GM19452 (cell line): Measurements from ENCODE around the gene ASIC3.
"Not testable (repeated sequence)": the region's sequence is repeated elsewhere in the genome, so short reads cannot be mapped to it uniquely, and the experiment has no call there.

Experiments
- ATAC-seq: cut with Tn5 transposase; IDR thresholded peaks from one replicate; pipeline ENCODE4 v1.9.1; 2021; ENCODE audit not compliant: unreplicated experiment

Gene ASIC3

DNA sequence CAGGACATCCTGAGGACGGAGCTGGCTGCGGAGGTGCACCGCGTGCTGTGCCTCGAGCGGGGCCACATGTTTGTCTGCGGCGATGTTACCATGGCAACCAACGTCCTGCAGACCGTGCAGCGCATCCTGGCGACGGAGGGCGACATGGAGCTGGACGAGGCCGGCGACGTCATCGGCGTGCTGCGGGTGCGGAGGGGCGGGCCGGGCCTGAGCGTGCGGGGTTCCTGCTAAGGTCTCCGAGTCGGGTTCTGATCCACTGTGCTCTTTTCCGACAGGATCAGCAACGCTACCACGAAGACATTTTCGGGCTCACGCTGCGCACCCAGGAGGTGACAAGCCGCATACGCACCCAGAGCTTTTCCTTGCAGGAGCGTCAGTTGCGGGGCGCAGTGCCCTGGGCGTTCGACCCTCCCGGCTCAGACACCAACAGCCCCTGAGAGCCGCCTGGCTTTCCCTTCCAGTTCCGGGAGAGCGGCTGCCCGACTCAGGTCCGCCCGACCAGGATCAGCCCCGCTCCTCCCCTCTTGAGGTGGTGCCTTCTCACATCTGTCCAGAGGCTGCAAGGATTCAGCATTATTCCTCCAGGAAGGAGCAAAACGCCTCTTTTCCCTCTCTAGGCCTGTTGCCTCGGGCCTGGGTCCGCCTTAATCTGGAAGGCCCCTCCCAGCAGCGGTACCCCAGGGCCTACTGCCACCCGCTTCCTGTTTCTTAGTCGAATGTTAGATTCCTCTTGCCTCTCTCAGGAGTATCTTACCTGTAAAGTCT, 34.4 kb upstream of the ASIC3 start:
- ATAC-seq: no peak

DNA sequence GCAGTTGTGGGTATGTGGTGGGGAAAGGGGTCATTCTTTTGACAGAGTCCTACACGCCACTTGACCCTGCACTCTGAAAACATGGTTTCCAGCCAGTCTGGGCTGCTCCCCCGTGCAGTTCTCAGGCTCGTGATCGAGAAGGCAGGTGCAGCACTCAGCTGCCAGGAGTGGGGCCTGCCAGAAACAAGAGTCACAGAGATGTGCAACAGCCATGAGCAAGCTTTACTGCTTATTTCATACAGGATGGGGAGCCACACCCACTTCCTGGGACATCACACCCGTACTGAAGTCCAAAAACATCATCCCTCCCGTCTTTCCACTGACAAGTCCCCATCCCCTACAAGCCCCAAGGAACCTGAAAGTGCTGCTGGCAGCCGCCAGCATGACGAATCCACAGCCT, 33.4 kb upstream of the ASIC3 start:
- no peak for ATAC-seq

DNA sequence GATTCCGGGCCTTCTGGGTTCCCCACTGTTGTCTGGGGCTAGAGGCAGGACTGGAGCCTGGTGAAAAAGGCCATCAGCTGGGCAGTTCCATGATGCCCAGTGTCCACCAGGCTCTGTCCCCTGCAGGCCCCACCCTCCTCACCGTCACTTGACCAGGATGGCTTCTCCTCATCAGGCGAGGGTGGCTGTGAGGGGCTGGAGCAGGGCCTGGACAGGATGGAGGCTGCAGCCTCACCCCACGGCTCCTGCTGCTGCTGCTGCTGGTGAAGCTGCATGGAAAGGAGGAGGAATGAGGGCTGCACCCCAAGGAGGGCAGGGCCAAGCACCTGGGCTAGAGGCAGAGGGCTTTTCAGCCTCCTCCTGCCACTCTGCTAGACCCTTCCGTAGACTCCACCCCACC, 32.4 kb upstream of the ASIC3 start:
- no peak for ATAC-seq

DNA sequence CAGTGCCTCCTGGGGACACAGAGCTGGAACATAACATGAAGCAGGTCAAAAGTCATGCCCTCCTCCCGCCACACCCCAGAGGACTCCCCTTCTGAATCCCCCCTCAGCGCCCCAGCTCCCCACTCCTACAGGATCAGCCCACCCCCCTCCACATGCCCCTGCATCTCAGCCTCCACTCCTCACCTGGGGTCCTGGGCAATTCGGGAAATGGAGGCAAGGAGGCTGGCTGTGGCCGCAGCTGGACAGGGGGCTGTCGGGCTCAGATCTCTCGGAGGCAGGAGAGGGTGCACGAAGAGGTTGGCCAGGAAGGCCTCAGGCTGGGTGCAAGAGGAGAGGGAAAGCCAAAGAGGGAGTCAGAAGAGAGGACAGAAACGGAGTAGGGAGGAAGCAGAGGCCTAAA, 31.8 kb upstream of the ASIC3 start:
- ATAC-seq: no peak

DNA sequence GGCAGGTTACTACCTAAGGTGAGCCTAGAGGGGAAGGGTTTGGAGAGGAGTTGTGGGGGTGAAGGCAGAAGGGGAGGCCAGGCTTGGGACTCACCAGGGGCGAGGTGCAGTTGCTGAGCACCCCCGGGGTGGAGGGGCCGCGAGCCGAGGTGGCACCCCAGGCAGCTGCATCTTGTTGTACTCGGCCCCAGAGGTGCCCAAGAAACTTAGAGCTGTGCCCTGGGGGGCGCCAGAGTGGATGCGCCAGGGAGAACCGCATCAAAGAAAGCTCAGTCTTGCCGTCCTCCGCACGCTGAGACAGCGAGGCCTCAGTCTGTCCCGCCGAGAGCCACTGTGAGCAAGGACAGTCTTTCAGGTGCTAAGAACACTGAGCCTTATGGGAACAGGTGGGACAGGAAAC, 31.4 kb upstream of the ASIC3 start:
- ATAC-seq: no peak

DNA sequence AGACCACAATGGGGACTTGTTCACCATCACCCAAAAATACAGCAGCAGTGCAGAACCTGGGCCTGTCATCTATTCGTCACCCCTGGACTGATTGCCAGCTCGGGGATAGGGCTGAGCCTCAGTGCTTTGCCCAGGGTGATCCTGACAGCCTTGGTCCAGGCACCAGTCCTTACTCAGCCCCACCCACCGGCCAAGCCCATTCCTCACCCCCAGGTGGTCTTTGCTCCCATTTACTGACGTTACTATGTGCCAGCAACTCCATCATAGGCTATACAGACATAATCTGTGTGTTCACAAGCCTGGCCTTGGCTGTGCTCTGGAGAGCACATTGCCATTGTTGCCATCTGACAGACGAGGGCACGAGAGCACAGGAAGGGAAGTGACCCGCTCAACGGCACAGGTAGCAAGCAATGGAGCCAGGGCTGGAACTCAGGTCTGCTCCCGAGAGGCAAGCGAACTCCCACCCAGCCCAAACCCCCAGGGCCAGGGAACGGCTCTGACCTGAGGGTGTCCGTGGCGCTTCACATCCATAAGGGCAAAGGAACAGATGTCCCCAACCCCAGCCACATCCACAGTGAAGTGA, 30.9 kb upstream of the ASIC3 start:
- ATAC-seq: no peak

DNA sequence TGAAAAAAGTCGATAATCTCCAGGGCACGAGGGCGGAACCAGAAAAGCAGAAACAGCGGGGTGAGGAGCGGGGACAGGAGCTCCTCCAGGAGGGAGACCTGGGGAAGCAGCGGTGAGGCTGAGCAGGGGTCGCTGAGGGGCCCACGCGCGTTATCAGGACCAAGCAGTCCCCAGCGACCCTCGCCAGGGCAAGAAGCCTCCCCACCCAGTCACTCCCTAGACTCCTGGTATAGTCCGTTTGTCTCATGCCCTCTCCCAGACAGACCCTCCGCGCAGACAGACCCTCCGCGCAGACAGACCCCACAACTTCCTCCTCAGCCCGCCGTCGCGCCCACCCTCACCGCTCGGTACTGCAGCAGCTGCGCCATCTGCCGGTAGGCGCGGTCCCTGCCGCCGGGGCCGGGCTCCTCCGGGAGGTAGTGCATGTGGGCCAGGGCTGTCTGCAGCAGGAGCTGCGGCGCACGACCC, 30.3 kb upstream of the ASIC3 start:
- ATAC-seq: no peak

DNA sequence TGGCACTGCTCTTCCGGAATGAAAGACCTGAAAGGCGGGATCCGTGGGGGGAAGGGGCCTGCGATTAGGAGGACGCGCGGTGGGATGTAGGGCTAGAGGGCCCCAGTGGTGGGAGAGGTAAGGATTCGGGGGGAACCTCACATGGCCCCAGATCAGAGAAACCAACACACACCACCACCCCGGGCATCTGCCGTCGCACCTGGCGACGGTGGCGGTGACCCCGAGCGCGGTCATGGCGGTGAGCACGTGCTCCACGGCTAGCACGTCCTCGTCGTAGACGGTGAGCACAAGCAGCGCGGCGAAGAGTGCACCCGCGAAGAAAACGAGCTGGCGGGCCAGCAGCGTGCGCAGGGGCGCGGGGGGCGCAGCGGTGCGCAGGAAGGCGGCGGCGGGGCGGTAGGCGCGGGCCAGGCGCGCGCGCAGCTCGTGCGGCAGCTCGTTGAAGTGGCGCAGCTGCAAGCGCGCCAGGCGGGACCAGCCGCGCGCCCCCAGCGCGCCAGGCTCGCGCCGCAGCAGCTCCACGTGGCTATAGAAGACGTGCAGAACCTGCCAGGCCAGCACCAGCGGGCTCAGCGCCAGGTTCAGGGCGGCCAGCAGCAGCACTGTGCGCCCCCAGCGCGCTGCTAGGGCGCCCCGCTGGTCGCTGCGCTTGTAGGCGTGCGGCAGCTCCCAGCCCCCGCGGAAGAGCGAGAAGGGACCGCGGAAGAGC, 29.8 kb upstream of the ASIC3 start:
- ATAC-seq: no peak

DNA sequence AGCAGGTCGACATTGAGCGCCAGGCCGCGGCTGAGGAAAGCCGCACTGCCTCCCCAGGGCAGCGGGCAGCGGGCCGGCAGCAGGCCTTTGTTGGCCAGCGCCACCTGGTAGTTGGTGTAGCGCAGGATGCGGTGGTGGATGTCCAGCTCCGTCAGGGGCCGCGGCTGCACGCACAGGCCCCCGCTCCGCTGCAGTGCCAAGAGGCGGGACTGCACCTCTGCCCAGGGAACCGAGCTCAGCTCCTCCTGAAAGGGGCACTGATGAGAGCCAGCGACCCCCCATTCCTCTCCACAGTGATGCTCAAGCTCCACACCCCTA, 29.2 kb upstream of the ASIC3 start:
- ATAC-seq: no peak

DNA sequence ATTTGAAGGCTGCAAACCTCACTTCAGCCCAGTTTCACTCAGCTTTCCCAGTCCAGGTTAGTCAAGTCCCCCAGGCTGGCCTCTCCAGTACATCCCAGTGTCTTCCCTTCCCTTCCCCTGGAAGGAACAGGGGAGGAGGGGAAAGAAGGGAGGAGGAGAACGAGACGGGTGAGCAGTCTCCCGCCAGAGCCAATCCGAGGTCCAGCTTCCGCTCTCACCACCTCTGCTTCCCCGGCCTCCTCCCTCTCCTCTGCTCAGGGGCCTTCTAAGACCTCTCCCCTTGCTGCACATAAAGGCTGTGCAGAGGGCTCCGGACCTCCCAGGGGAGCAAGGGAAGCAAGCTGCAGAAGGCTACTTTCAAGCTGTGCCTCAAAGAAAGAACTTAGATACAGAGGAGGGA, 28.1 kb upstream of the ASIC3 start:
- no peak for ATAC-seq

DNA sequence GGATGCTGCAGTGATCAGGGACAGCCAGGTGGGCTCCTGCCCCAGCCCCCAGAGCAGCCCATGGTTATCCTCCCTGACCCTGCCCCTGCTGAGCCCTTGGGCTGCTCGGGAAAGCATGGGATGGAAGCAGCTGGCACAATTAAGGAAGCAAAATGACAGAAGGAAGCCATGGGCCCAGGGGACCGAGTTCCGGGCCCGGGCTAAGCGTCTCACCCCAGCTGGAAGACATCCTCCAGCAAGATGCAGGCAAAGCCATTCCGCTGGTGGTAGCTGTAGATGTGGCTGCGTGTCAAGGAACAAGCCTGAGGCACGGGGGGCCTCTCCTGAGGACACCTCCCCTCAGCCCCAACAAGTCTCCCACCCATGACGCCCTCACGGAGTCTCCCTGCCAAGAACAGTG, 25.1 kb upstream of the ASIC3 start:
- no peak for ATAC-seq

DNA sequence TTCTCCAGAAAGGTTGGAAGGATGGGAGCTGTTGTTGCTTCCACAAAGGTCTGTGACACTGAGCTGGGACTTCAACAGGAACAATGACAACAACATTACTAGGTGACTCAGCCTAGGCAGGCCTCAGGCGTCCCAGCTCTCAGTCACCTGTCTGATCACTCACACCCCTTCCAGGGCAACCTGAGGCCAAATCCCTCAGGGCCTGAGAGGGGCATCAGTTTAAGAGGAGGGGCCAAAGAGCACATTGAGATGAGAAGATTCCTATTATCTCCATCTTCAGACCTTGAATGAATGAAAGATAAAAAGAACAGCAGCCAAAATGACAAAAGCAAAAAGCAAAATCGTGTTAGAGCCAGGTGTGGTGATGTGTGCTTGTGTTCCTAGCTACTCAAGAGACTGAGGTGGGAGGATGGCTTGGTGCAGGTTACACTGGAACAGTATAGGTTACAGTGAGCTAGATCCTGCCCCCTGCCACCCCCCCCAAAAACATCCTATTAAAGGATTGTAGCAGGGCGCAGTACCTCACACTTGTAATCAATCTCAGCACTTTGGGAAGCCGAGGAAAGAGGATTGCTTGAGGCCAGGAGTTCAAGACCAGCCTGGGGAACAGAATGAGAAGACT, 23.8 kb upstream of the ASIC3 start, which contains the start of gene ATG9B:
Gene ATG9B (minus strand): TSS at position 60 of the 622 bp plus-strand sequence. CDS start 71 bp downstream, outside the sequence.
- ATAC-seq: no peak

DNA sequence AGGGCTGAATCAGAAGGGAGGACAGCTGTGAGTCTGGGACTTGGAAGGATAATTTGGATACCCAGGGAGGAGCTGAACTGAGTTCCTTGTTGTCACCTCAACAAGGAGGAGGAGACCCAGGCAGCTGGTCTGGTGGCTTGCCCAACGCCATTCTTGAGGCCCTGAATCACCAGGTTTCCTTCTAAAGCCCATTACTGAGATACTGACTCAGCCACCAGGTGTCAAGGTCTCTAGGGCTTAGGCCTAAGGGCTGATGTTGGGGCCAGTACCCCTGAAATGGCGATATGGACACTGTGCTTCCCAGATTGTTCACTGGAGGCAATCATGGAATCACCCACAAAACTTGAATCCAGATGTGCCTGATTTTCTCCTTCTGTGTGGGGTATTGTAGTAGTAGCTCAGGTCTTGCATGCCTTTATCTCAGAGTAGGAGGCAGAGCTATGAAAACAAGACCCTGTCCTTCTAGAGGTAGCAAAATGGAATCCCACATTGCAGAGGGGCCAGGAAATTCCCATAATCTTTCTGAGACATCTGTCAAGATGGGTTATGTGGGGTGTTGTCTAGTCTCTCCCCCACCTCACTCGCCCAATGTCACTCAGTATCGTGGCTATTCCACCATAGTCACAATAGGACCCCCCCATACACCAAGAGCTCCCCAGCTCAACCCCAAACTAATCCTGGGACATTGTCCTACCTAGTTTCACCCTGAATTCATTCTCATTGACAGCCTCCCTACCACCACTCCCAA, 22.2 kb upstream of the ASIC3 start:
- ATAC-seq: no peak

DNA sequence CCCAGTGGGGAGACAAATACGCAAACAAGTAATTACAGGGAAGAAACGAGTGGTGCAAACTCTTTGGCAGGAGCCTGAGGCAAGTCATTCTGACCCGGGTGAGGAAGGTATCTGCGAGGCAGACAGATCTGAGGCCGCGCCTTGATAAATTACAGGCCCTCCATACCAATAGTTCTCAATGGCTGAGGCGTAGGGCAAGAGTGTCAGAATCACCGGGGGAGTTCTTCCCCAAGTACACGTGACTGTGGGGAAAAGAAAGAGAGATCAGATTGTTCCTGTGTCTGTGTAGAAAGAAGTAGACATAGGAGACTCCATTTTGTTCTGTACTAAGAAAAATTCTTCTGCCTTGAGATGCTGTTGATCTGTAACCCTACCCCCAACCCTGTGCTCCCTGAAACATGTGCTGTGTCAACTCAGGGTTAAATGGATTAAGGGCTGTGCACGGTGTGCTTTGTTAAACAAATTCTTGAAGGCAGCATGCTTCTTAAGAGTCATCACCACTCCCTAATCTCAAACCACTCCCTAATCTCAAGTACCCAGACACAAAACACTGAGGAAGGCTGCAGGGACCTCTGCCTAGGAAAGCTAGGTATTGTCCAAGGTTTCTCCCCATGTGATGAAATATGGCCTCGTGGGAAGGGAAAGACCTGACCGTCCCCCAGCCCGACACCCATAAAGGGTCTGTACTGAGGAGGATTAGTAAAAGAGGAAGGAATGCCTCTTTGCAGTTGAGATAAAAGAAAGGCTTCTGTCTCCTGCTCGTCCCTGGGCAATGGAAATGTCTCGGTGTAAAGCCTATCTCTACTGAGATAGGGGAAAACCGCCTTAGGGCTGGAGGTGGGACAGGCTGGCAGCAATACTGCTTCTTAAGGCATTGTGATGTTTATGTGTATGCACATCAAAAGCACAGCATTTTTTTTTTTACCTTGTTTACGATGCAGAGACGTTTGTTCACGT, 21.3 kb upstream of the ASIC3 start:
- ATAC-seq: not testable (repeated sequence)

DNA sequence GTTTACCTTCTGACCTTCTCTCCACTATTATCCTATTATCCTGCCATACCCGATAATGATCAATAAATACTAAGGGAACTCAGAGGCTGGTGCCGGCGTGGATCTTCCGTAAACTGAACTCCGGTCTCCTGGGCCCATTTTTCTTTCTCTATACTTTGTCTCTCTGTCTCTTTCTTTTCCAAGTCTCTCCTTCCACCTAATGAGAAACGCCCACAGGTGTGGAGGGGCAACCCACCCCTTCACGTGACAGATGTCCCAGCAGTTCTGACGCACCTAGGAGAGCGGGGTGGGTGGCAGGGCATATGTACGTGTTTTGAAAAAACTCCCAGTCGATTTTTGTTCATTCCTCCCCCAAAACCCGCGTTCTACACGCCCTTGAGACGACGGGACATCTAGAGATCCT, 20.6 kb upstream of the ASIC3 start:
- not testable (repeated sequence) for ATAC-seq

DNA sequence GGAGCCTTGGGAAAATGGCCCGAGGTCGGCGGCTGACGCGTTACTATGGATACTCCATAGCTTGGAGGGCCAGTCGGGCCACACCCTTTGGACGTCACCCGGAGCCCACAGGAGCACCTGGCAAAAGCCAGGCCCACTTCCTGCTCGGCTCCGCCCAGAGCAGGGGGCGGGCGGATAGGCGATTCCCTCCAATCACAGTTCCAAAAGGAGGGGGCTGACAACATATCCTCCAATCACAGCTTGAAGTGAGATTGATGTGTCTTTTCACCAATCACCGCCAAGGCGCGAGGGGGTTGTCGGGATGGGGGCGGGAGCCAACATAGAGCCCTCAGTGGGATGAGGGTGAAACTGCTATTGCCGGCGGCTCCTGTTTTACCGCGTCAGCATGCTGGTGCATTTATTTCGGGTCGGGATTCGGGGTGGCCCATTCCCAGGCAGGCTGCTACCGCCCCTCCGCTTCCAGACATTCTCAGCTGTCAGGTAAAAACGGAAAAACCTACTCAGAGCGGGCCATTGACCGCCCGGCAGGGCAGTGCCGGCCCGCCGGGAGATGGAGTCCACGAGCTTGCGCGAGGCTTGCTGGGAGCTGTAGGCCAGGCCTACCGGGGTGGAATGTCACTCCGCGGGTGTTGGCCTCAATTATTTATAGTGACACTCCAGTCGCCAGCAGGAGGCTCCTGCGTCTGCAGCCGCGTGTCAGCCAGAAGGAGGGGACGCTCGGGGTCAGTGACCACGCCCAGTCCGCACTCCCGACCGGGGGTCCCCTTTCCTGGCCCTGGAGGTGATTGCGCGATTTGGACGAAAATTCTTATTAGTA, 20.0 kb upstream of the ASIC3 start, which contains the start of gene ABCB8:
Gene ABCB8 (plus strand): TSS at position 320 of the 817 bp plus-strand sequence. CDS start 66 bp downstream, at position 386.
- peak; percentile 95 for ATAC-seq

DNA sequence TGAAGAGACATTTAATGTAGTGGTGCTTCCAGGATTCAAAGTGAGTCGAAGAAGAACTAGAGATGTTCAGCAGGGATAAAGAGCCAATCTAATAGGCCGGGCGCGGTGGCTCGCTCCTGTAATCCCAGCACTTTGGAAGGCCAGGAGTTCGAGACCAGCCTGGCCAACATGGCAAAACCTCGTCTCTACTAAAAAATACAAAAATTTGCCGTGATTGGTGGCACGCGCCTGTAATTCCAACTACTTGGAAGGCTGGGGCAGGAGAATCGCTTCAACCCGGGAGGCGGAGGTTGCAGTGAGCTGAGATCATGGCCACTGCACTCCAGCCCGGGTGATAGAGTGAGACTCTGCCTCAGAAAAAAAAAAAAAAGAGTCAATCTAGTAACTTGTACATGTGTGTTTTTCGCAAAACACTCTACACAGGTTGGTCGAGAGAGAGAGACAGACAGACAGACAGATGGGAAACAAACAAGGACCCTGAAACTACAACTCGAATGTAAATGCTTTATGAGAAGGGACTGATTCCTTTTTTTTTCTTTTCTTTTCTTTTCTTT, 19.3 kb upstream of the ASIC3 start:
- ATAC-seq: no peak

DNA sequence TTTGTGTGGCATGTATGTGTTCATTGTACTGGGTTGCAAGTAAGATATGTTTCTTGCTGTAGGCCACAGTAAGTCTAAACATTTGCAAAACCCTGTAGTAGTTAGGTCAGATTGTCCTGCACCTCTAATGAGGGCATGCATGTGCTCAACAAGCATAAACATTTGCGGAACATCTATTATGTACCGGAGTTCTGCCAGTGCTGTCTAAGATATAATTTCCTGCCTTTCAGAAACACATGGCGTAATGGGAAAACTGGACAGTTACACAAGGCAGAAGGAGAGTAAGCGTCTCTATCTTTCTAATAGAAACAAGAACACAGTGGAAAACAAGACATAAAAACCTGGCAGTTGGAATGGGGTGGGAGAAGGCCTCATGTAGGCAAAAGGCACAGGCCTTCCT, 17.3 kb upstream of the ASIC3 start:
- ATAC-seq: no peak
